H1 (cell line): Measurements from ENCODE around the gene TFPI2.

ENCODE experiments used
- EP300 ChIP-seq, 2 experiments: IDR thresholded peaks; 1 replicate in 1 of 2; 2 replicates in 1 of 2; pipeline ENCODE4 v1.6.1; 2011 to 2012; ENCODE audit warnings: low read depth in 2 of 2, low read length in 2 of 2, mild to moderate bottlenecking in 2 of 2, borderline replicate concordance in 1 of 2, inconsistent platforms in 1 of 2, moderate library complexity in 1 of 2
- MAX ChIP-seq: IDR thresholded peaks from 2 replicates; pipeline ENCODE4 v1.6.1; 2012; ENCODE audit warnings: inconsistent platforms
- YY1 ChIP-seq: IDR thresholded peaks from 2 replicates; pipeline ENCODE4 v1.6.1; 2011; ENCODE audit warnings: low read depth, mild to moderate bottlenecking, low read length

GRCh38 chr7:93890041-93890463 is 501 bp downstream of the TFPI2 start:
- TF ChIP-seq EP300 (IDR thresholded peaks at IDR 0.05; ENCODE audit: borderline replicate concordance in 1 of 2, low read depth in 2 of 2, low read length in 2 of 2): no peak
- no peak for TF ChIP-seq YY1
- TF ChIP-seq MAX: no peak; the same call in 1 of the 2 replicates
